ENCODE data around the gene NDUFA11. TPM values are rescaled to one million over a fixed set of nuclear protein-coding genes. Genes with fewer than 3 reads are reported as not detected.
A peak's percentile ranks its signal among the peaks of the same experiment; 100 is the strongest.

NDUFA11 gene
- total RNA-seq, 1 donor from 2014 or later, result 116 TPM

- TF ChIP-seq, protein P1, sequence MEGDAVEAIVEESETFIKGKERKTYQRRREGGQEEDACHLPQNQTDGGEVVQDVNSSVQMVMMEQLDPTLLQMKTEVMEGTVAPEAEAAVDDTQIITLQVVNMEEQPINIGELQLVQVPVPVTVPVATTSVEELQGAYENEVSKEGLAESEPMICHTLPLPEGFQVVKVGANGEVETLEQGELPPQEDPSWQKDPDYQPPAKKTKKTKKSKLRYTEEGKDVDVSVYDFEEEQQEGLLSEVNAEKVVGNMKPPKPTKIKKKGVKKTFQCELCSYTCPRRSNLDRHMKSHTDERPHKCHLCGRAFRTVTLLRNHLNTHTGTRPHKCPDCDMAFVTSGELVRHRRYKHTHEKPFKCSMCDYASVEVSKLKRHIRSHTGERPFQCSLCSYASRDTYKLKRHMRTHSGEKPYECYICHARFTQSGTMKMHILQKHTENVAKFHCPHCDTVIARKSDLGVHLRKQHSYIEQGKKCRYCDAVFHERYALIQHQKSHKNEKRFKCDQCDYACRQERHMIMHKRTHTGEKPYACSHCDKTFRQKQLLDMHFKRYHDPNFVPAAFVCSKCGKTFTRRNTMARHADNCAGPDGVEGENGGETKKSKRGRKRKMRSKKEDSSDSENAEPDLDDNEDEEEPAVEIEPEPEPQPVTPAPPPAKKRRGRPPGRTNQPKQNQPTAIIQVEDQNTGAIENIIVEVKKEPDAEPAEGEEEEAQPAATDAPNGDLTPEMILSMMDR (IDR thresholded peaks at IDR 0.05; ENCODE audit: insufficient read depth, low read length, severe bottlenecking), result no peak
- peak overlapping the region; percentile 77 for H3K4me3 ChIP-seq (ENCODE audit: low read depth, low read length)
- no peaks in the 10 kb centered on the region for H3K27me3 ChIP-seq (ENCODE audit: control insufficient read depth, insufficient read depth, low read length)
- peaks cover 2% of the 10 kb centered on the region for H3K36me3 ChIP-seq (ENCODE audit: control insufficient read depth, insufficient read depth, low read length)
- no peak for FAIRE-seq
- DNase-seq (ENCODE audit: low read depth), result no peak
Measured at GRCh38 chr19:5905114-5905778, 1.7 kb upstream of the NDUFA11 start.

- peak; percentile 99 for FAIRE-seq
- TF ChIP-seq, protein P1 (IDR thresholded peaks at IDR 0.05; ENCODE audit: insufficient read depth, low read length, severe bottlenecking), result no peak
- Histone ChIP-seq H3K4me3 (ENCODE audit: low read depth, low read length) (peak within 1 kb of the TSS; percentile 94), H3K27me3 (ENCODE audit: control insufficient read depth, insufficient read depth, low read length) (no peaks in the 10 kb centered on the region), H3K36me3 (ENCODE audit: control insufficient read depth, insufficient read depth, low read length) (peaks cover 4% of the 10 kb centered on the region)
- DNase-seq (ENCODE audit: low read depth), result peak; percentile 100
Measured at GRCh38 chr19:5904352-5905113, 943 bp upstream of the NDUFA11 start, which contains the start of gene VMAC. Gene VMAC, plus strand, starts transcription at chr19:5904872. Its CDS starts 19 bp downstream, at chr19:5904891.

DNA sequence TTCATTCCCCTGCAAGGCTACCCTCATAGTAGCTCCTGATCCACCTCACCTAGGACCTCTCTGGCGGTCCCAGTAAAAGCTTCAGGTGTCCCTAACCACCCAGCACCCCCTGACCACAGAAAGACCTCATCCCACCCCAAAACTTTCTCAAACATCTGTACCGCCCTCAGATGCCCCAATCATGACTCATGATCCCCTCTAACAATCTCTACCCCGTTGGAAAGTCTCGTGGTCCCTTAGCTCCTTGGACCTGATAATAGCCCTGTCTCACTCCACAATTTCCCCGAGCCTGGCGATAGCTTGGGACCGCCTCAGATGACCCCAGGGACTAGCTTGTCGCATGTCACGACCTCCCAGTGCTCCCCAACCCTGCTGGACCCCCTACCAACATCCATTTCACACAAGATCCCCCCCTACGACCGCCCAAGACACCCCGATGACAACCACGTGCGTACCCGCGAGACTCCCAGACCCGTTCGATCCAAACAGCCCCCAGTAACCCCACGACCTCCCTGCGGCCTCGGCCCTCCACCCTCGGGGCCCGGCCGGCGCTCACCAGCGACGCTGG lies 450 bp downstream of the NDUFA11 start:
- no peak for FAIRE-seq
- DNase-seq (ENCODE audit: low read depth), result no peak
- TF ChIP-seq, protein P1 (IDR thresholded peaks at IDR 0.05; ENCODE audit: insufficient read depth, low read length, severe bottlenecking), result no peak
- Histone ChIP-seq H3K36me3 (ENCODE audit: control insufficient read depth, insufficient read depth, low read length) (peaks cover 5% of the 10 kb centered on the region), H3K4me3 (ENCODE audit: low read depth, low read length) (peak overlapping the region; percentile 94), H3K27me3 (ENCODE audit: control insufficient read depth, insufficient read depth, low read length) (no peaks in the 10 kb centered on the region)

- TF ChIP-seq, protein P1 (IDR thresholded peaks at IDR 0.05; ENCODE audit: insufficient read depth, low read length, severe bottlenecking), result no peak
- no peak for DNase-seq (ENCODE audit: low read depth)
- Histone ChIP-seq H3K36me3 (ENCODE audit: control insufficient read depth, insufficient read depth, low read length) (peaks cover 5% of the 10 kb centered on the region), H3K4me3 (ENCODE audit: low read depth, low read length) (no peak overlapping the region), H3K27me3 (ENCODE audit: control insufficient read depth, insufficient read depth, low read length) (no peaks in the 10 kb centered on the region)
- FAIRE-seq, result no peak
Measured at GRCh38 chr19:5900976-5901375, 2.6 kb downstream of the NDUFA11 start.

DNA sequence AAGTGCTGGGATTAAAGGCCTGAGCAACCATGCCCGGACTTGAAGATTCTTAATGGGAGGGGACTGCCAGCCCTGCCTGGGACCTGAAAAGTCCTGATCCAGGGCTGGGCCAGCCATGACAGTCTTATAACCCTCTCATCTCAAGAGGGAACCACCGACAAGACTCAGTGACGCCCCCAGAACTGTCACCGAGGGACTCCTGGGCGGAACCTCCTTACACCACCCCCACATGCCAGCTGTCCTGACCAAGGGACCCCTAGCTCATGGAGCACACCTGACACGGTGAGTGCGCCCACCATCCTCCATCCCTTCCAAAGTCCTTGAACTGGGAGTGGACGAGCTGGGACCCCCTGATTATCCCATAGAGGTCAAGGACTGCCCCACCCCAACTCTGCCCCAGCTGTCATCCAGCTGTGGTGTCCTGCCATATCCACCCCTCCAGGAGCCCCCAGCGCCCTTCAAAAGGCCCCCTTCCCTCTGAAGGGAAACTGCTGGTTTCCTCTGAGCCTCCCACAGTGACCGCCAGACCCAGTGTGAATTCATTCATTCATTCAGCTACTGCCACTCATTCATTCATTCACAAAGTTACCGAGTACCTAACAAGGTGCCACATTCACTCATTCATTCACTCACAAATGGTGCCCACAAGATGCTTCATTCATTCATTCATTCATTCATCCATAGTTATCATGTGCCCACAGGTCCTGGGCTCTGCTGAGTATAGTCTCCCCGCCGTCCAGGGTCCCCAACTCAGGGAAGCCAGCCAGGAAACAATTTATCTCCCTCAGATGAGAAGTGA lies 3.7 kb downstream of the NDUFA11 start:
- FAIRE-seq, result no peak
- DNase-seq (ENCODE audit: low read depth), result no peak

More for the DNA sequence above, 3.7 kb downstream of the NDUFA11 start:
- Histone ChIP-seq H3K36me3 (ENCODE audit: control insufficient read depth, insufficient read depth, low read length) (peaks cover 8% of the 10 kb centered on the region), H3K4me3 (ENCODE audit: low read depth, low read length) (no peak overlapping the region), H3K27me3 (ENCODE audit: control insufficient read depth, insufficient read depth, low read length) (no peaks in the 10 kb centered on the region)
- TF ChIP-seq, protein P1 (IDR thresholded peaks at IDR 0.05; ENCODE audit: insufficient read depth, low read length, severe bottlenecking), result no peak

Measured in bronchial epithelial cell (primary cell).